K562 (cell line): ENCODE data around the gene EPHB2. TPM values are rescaled to one million over a fixed set of nuclear protein-coding genes. Genes with fewer than 3 reads are reported as not detected.

ENCODE experiments used
- ATAC-seq: fragments of 200-7000 bp; cut with Tn5 transposase; 3 replicates; pipeline ENCODE4 v1.9.1; 2020; ENCODE audit warnings: moderate library complexity
- BruUV-seq: library from RNA; stranded (reverse); fragments of 400-500 nt; replicated peaks from 2 replicates; lab custom pipeline; 2021; lab: Mats Ljungman, UMichigan
- CTCF ChIA-PET: fragments of 300-600 bp; formaldehyde crosslinking; extraction: SDS; loops from one replicate; lab custom pipeline; 2021; ENCODE audit warnings: low intra/inter-chr PET ratio; lab: Yijun Ruan, JAX
- POLR2A ChIA-PET: fragments of 300-600, 350-650 bp; sonication (Branson Sonifier 250); formaldehyde crosslinking; extraction: SDS; loops from one replicate; lab custom pipeline; 2021; ENCODE audit warnings: antibody characterized with exemption, inconsistent platforms; lab: Yijun Ruan, JAX
- DNase-seq, 4 experiments: peaks; one replicate each; pipeline versions ENCODE4 v3.0.0 to v3.0.0-alpha.2; 2011 to 2018; ENCODE audit warnings: low spot score in 3 of 4, mixed read lengths in 3 of 4; ENCODE audit errors: extremely low read depth in 1 of 4
- FAIRE-seq: peaks from 2 replicates; lab custom pipeline; 2011; peaks lifted over from hg19 to GRCh38; lab: Jason Lieb, UNC
- H2AFZ ChIP-seq: 2 replicates; pipeline ENCODE4 v1.6.0; 2011; ENCODE audit warnings: low read depth, low read length, control low read depth, inconsistent platforms
- H3K27ac ChIP-seq: fragments of 200-600 bp; 3 replicates; pipeline ENCODE4 v1.8.0; 2011; ENCODE audit warnings: low read depth, mild to moderate bottlenecking, control low read depth, inconsistent platforms, low read length, moderate library complexity, mixed read lengths; ENCODE audit errors: extremely low read depth
- H3K27me3 ChIP-seq, 2 experiments: fragments of 300-600 bp in 1 of 2; 2 replicates in 1 of 2; 3 replicates in 1 of 2; pipeline versions ENCODE4 v1.6.0 to v1.8.0; 2011; ENCODE audit warnings: inconsistent platforms in 2 of 2, low read length in 2 of 2, mild to moderate bottlenecking in 1 of 2, mixed read lengths in 1 of 2, moderate library complexity in 1 of 2; ENCODE audit not compliant: control insufficient read depth in 2 of 2, insufficient read depth in 2 of 2
- H3K36me3 ChIP-seq: fragments of 300-600 bp; 3 replicates; pipeline ENCODE4 v1.8.0; 2011; ENCODE audit warnings: mild to moderate bottlenecking, low read length, inconsistent platforms; ENCODE audit not compliant: control insufficient read depth, insufficient read depth
- H3K4me1 ChIP-seq, 2 experiments: fragments of 200-600 bp in 1 of 2; replicated peaks in 1 of 2; 2 replicates in 1 of 2; 3 replicates in 1 of 2; pipeline versions ENCODE4 v1.5.1 to v1.8.0; 2011; ENCODE audit warnings: inconsistent platforms in 2 of 2, low read length in 2 of 2, mild to moderate bottlenecking in 1 of 2, mixed read lengths in 1 of 2, moderate library complexity in 1 of 2; ENCODE audit not compliant: control insufficient read depth in 2 of 2, insufficient read depth in 2 of 2
- H3K4me2 ChIP-seq: 2 replicates; pipeline ENCODE4 v1.6.1; 2011; ENCODE audit warnings: low read length, control low read depth, inconsistent platforms, mixed read lengths; ENCODE audit not compliant: insufficient read depth
- H3K4me3 ChIP-seq: fragments of 200-600 bp; sonication (generic), shearing (Covaris generic); 2 replicates; pipeline ENCODE4 v1.5.1; 2016; ENCODE audit warnings: control low read depth, inconsistent platforms
- H3K79me2 ChIP-seq: fragments of 200-600 bp; 3 replicates; pipeline ENCODE4 v1.8.0; 2011; ENCODE audit warnings: low read length, inconsistent platforms; ENCODE audit not compliant: control insufficient read depth, insufficient read depth
- H3K9ac ChIP-seq, 2 experiments: 2 replicates each; pipeline versions ENCODE4 v1.6.0 to v1.6.1; 2011; ENCODE audit warnings: low read depth in 2 of 2, low read length in 2 of 2, control low read depth in 1 of 2, inconsistent platforms in 1 of 2, mild to moderate bottlenecking in 1 of 2, mixed read lengths in 1 of 2; ENCODE audit not compliant: insufficient read depth in 1 of 2
- H3K9me1 ChIP-seq: one replicate; pipeline ENCODE4 v1.6.0; 2011; ENCODE audit warnings: inconsistent platforms, mild to moderate bottlenecking, low read length, moderate library complexity; ENCODE audit not compliant: control insufficient read depth, insufficient read depth
- H3K9me3 ChIP-seq: replicated peaks from 2 replicates; pipeline ENCODE4 v1.5.1; 2011; ENCODE audit warnings: low read depth, low read length, inconsistent platforms; ENCODE audit not compliant: control insufficient read depth, insufficient read depth
- H4K20me1 ChIP-seq: replicated peaks from 2 replicates; pipeline ENCODE4 v1.6.1; 2011; ENCODE audit warnings: low read length, inconsistent platforms, mixed read lengths; ENCODE audit not compliant: control insufficient read depth, insufficient read depth
- EGR1 ChIP-seq: fragments of 450-650 bp; conservative IDR thresholded peaks from 2 replicates; pipeline ENCODE4 v1.6.1; 2017; ENCODE audit warnings: mild to moderate bottlenecking
- TRIM24 ChIP-seq, 2 experiments: fragments of 450-650 bp; IDR thresholded peaks; 2 replicates each; pipeline ENCODE4 v1.6.1; 2016
- WGBS: fragments of 100-300 bp; shearing (Covaris generic); methylation state at CpG from one replicate; pipeline ENCODE4 v1.1.6; 2016; ENCODE audit warnings: low coverage, mixed read lengths; ENCODE audit not compliant: insufficient coverage; ENCODE audit errors: missing lambda C conversion rate; 5-methylcytosine and 5-hydroxymethylcytosine counted together
- in situ Hi-C: fragments of 300-500 bp; cut with MboI; formaldehyde crosslinking; loops from 4 replicates; pipeline ENCODE4 v1.15.0; 2018; ENCODE audit warnings: inconsistent platforms, mixed read lengths
- intact Hi-C: fragments of 100-400 bp; cut with micrococcal nuclease; formaldehyde crosslinking; loops from 2 replicates; pipeline ENCODE4 v1.14.2; 2022
- polyA plus RNA-seq, 8 experiments: library from polyadenylated mRNA; depleted of rRNA in 4 of 8; stranded (reverse) in 5 of 8; unstranded in 3 of 8; fragments of >200 nt; fragmentation: Nextera tagmentation in 2 of 8; fragmentation: Illumina TruSeq in 1 of 8; extraction: Ambion mirVana in 2 of 8; extraction: Trizol in 1 of 8; gene quantifications; 2 replicates each; pipeline versions ENCODE4 v1.2.1 to v1.2.3, GENCODE V29; 2011 to 2014; ENCODE audit warnings: inconsistent platforms in 1 of 8, missing spikeins in 1 of 8
- total RNA-seq, 7 experiments: library from RNA; depleted of rRNA in 6 of 7; stranded (reverse); fragments of >200 nt in 6 of 7; fragmentation: Illumina TruSeq in 2 of 7; extraction: Trizol in 2 of 7; gene quantifications; 2 replicates each; pipeline versions ENCODE4 v1.2.1 to v1.2.3, GENCODE V29; 2011 to 2021; ENCODE audit warnings: low replicate concordance in 1 of 7

Gene EPHB2
- total and polyA plus RNA-seq, 9 of the 15 experiments (the other 6 are each of a cell fraction or from before 2014, with no cell fraction given), result not detected

DNA sequence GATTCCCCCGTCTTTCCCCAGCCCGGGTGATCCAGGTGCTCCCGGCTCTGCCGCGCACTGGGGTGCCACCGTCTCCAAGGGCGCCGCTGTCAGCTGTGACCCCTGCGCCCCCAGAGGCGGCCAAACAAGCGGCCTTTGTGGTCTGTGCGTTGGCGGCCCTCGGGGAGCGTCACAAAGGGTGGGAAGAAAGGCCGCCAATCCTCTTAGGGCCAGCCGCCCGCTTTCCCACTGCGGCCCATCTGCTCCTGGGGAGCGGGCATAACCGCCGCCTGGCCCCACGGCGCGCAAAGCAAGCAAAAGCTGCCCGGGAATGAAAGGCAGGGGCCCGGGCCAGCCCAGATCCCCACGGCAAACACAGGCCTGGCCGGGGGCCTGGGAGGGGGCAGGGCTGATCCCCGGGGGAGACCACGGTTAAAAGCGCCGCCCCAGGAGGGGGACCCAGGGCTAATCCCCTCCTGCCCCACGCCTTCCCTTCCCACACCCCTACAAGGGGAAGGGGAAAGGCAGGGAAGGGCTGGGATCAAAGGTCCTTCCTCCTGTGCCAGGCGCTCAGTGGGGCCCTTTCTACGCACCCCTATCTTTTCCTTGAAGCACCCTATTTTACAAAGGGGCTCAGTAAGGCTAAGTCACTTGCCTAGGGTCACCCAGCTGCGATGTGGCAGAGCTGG is 33.6 kb upstream of the EPHB2 start:
- Histone ChIP-seq H4K20me1 (no peaks in the 10 kb centered on the region; the same call in none of the 2 replicates), H3K4me2 (no peak overlapping the region), H3K79me2 (no peaks in the 10 kb centered on the region), H3K9ac (no peak overlapping the region), H3K9me3 (no peaks in the 10 kb centered on the region; the same call in 1 of the 2 replicates), H3K9me1 (no peaks in the 10 kb centered on the region), H3K36me3 (no peaks in the 10 kb centered on the region; the same call in 2 of the 3 replicates), H3K27ac (no peak overlapping the region), H3K4me3 (no peak overlapping the region), H2AFZ (no peak overlapping the region), H3K4me1 (peaks cover 0 to 9% of the 10 kb centered on the region in 2 experiments; a peak in 1 of 5 replicates), H3K27me3 (peaks cover 5 to 52% of the 10 kb centered on the region in 2 experiments; a peak in 4 of 5 replicates)
- in situ Hi-C loops, result no loop called here
- ATAC-seq (no peak), FAIRE-seq (no peak), DNase-seq (no peak)
- 6% methylated on average over 30 of the region's 37 CpGs for WGBS
- TF ChIP-seq TRIM24 (IDR thresholded peaks at IDR 0.05) (no peak), EGR1 (0 out of 2 replicates have a peak, but pooled peaks have one; percentile 9)
- intact Hi-C loops, result no loop called here
- BruUV-seq, result no TSS peak
- ChIA-PET POLR2A (interaction anchor here (0.7 kb wide), 2 partner anchors 191 to 281 kb away, joined by 3 to 4 read pairs; no protein-coding TSS in a partner anchor), CTCF (no interaction called here)
